ENCODE results near the gene ERCC5.

The ERCC5 gene

DNA sequence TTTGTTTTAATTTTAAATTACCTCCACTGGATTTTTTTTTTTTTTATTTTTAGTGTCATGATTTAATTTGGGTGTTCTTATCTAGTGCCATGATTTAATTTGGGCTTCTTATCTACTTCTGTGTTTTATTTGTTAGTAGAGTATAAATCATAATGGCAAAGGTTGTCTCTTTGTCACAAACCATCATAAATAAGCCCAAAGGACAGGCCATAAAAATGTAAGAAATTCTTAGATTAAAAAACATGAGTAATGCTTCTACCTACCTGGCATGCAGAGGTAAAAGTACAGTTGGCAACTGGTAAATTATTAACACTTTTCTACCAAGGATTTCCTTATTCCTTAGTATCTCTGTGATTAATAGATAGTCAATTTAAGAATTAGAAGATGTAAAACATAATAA is 55.2 kb downstream of the ERCC5 start:
- DNase-seq (ENCODE audit: low spot score in 2 of 2) (no peak), ATAC-seq (no peak)
- no peak overlapping the region for H3K27ac Mint-ChIP-seq
- H3K4me1 Mint-ChIP-seq, result no peaks in the 10 kb centered on the region
- H3K36me3 Mint-ChIP-seq, result no peaks in the 10 kb centered on the region
- H3K9me3 Mint-ChIP-seq, result no peaks in the 10 kb centered on the region
- H3K4me3 Mint-ChIP-seq, result no peak overlapping the region

DNA sequence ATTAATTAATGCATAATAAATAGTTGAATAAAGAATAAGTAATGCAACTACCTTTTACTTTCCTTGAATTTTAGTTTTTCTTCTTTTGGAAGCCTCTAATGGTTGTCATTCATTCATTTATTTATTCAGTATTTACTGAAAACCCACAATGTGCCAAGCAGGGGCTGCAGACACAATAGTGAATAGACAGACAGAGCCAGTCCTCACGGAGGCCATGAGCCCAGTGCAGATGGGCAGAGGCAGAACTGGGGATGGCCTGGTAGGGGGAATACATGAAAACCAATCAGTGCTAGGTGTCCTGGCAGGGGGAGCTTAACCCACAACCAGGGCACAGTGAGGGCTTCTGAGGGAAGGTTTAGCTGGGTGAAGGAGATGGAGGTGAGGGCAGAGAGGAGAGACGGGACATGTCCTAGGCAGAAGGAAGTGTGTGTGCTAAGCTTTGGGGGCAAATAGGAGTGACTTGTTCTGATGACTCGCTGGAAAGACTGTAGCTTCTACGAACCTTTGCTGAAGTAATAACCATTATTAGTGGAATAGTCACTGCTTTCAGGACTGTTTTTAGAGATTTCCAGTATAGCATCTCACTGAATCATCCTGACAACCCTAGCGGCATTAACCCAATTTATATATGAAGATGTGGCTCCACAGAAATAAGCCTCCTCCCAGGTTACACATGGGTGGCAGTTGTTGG is 55.9 kb downstream of the ERCC5 start:
- DNase-seq (ENCODE audit: low spot score in 2 of 2) (no peak), ATAC-seq (no peak)
- Mint-ChIP-seq H3K9me3 (no peaks in the 10 kb centered on the region), H3K4me3 (no peak overlapping the region), H3K4me1 (no peaks in the 10 kb centered on the region), H3K36me3 (no peaks in the 10 kb centered on the region), H3K27ac (no peak overlapping the region)

DNA sequence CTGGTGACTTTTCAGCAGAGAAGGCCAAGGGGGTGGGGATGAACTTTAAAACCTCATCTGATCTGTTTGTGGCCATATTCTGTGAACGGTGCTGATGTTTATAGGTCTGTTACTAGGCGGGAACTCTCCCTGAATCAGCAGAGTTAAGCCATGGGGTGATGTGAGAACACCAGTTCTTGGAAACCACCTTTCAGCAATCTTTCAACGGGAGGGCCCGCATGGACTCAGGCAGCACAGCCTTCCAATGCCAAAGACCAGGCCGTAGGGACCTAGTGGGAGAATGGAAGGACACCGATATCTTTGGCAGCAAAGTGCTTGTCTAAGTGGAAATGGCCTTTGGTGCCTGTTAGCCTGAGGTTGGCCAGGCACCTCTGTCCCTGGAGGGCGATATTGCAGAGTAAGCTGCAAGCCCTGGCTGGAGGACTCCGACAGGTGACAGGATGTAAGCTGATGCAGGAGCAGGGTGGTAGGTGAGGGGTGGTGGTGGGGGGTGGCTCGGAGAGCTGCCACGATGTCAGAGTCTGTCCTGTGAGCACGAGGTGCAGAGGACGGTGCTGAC is 57.0 kb downstream of the ERCC5 start:
- no peaks in the 10 kb centered on the region for H3K36me3 Mint-ChIP-seq
- no peak for DNase-seq (ENCODE audit: low spot score in 2 of 2)
- H3K4me3 Mint-ChIP-seq, result no peak overlapping the region
- no peak for ATAC-seq
- H3K27ac Mint-ChIP-seq, result no peak overlapping the region
- no peaks in the 10 kb centered on the region for H3K9me3 Mint-ChIP-seq
- H3K4me1 Mint-ChIP-seq, result no peaks in the 10 kb centered on the region

DNA sequence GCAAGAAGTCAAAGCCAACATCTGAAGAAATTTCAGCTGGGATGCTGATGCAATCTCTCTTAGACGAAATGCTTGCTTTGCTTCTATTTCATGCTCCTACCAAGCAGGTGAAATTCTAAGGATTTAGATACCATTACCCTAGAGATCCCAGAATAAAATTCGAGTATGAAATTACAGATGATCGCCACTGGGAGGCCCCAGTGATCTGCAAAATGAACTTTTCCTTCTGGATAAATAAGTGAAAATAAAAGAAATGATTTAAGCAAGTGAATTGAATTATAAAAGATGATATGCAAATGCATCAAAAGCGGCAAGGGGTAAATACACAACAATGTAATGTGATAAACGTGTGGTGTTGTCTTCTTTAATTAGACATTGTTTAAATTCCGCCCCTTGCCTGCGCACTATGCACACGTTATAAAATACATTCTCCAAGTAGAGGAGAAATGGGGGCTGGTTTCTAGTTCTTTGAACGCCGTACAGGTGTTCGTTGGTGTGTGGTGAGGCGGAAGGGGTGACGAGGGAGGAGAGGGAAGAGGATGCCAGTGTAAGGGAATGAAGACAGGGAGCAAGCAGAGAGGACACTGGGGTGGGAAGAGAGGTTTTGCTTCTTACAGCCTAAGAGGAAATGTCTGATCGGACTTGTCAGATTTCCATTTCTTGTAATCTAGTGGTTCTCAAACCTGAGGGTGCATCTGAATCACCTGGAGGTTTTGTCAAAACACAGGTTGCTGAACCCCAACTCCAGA is 58.0 kb downstream of the ERCC5 start:
- Mint-ChIP-seq H3K4me3 (no peak overlapping the region), H3K4me1 (no peaks in the 10 kb centered on the region), H3K9me3 (no peaks in the 10 kb centered on the region), H3K27ac (no peak overlapping the region), H3K36me3 (no peaks in the 10 kb centered on the region)
- ATAC-seq, result no peak
- no peak for DNase-seq (ENCODE audit: low spot score in 2 of 2)

DNA sequence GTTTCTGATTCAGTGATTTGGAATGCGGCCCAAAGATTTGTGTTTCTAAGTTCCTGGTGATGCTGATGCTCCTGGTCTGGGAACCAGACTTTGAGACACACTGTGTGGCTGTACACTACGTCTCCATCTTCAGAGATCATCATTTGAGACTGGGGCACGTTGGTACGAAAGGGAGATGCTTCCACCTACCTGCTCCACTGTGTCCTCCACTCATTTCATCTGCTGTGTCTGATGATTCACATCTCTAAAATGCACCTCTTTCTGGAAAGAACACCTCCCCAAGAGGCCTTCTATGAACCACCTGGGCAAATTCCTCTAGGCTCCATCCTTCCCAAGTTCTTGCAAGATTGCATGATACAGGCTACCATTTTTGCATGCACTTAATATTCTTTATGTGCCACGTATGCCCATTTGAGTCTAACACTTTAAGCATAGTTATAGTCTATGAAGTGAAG is 58.6 kb downstream of the ERCC5 start:
- no peak for ATAC-seq

DNA sequence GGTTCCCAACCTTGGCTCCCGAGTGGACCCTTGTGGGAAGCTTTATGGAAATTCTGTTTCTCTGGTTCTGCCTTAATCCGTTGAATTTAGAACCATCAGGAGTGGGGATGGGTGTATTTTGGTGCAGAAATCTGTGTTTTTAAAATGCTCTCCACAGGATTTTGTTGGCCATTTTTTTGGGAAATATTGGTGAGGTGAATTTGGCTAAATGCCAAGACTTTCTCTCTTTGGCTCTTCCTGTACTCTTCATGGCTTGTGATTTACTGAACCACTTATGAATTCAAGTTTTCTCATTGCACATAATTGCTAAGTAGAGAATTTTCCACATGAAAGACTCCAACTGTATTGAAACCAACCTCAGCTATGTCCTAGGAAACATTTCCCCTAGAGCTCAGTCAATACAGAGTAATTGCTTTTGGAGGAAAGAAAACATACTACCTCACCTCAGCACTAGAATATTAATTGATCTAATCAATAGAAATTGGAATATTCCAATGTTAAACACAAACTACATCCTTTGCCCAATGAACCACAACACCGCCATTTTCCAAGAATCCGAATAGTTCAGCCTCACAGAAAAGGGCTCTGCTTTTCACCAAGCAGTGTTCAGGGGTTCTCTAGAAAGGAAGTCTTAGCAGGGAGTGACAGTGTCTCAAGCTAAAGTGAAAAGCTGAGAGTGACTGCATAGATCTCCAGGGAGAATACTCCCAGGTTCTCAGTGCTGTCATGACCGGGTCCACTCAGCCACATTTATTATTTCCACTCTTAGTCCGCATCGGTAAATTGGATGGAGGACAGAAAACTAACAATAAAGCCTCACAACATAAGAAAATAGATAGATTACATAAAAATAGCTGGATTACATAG is 60.3 kb downstream of the ERCC5 start:
- H3K9me3 Mint-ChIP-seq, result no peaks in the 10 kb centered on the region
- no peaks in the 10 kb centered on the region for H3K36me3 Mint-ChIP-seq
- no peaks in the 10 kb centered on the region for H3K4me1 Mint-ChIP-seq
- DNase-seq (ENCODE audit: low spot score in 2 of 2) (no peak), ATAC-seq (no peak)
- no peak overlapping the region for H3K27ac Mint-ChIP-seq
- no peak overlapping the region for H3K4me3 Mint-ChIP-seq

More for the DNA sequence above, 58.6 kb downstream of the ERCC5 start:
- H3K4me1 Mint-ChIP-seq, result no peaks in the 10 kb centered on the region
- H3K27ac Mint-ChIP-seq, result no peak overlapping the region
- H3K4me3 Mint-ChIP-seq, result no peak overlapping the region
- no peaks in the 10 kb centered on the region for H3K9me3 Mint-ChIP-seq
- DNase-seq (ENCODE audit: low spot score in 2 of 2), result no peak
- no peaks in the 10 kb centered on the region for H3K36me3 Mint-ChIP-seq

DNA sequence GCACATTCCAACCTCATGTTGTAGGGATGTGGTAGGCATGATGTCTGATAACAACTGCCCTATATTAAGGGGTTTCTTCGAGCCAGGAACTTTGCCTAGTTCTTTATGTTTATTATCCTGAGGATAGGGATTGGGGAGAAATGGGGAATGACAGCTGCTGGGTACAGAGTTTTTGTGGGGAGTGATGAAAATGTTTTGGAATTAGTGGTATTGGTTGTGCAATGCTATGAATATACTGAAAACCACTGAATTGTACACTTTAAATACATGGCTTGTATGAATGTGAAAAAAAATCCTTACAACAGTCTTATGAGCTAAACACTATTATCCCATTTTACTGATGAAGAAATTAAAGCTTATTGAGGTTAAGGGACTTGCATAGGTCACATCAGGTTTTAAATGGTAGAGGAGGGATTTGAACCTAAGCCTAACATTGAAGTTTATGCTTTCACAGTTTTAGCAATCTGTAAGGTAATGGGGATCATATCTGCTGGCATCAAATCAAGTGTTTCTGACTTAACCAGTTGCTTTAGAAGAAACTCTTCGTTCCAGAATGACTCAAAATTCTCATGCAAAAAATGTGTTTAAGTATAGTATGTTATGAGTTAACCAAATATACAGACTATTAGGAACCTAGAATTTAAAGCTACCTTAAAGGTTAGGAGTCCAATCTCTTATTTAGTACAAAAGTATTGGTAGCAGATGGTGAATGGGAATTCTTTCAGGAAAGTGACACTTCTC is 61.4 kb downstream of the ERCC5 start:
- no peak overlapping the region for H3K4me3 Mint-ChIP-seq
- peak; percentile 49 for ATAC-seq

DNA sequence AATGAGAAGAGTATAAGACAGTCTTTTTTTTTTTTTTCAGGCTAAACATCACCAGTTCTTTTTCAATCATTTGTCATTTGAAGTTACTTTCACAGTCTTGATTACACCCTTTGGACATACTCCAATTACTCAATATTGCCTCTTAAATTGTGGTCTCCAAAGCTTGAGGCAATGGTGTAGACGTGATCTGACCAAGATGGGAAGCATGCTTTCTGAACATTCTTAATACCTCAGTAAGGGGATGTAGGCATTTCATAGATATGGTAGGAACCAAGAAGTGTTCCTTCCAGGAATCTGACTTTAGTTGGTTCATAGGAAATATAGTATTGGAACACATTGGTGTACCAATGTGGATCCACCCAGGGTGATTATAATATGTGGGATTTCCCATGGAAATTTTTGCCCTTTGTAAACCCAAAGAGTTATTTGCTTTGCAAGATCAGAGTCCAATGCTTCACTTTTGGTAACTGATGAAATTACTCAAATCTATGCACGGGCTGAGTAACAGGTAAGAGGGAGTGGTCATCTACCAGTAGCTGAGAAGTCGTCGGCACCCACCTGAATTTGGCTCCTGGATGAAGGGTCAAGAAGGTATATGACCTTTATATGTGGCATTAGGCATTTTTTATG is 62.2 kb downstream of the ERCC5 start:
- Mint-ChIP-seq H3K4me3 (no peak overlapping the region), H3K27ac (no peak overlapping the region), H3K4me1 (no peaks in the 10 kb centered on the region), H3K36me3 (no peaks in the 10 kb centered on the region), H3K9me3 (no peaks in the 10 kb centered on the region)
- no peak for ATAC-seq
- DNase-seq (ENCODE audit: low spot score in 2 of 2), result no peak

More for the DNA sequence above, 61.4 kb downstream of the ERCC5 start:
- Mint-ChIP-seq H3K4me1 (no peaks in the 10 kb centered on the region), H3K27ac (no peak overlapping the region), H3K36me3 (no peaks in the 10 kb centered on the region), H3K9me3 (no peaks in the 10 kb centered on the region)
- DNase-seq (ENCODE audit: low spot score in 2 of 2), result no peak

DNA sequence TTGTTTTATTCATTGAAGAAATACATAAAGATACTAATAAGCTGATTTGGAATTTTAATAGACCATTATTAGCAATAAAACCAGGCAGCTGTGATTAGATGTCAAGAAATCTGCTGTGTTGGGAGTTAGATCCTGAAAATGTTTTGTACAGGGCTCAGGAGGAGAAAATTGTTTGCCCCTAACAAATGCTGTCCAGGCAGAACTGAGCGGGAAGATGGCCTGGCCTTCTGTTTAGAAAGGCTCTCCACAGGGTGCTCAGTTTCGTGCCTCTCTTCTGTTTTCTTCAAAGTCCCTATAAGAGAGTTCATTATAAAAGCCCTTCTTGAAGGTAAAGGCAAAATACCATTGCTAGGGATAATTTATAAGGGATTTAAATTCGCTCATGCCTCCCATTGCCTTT is 64.1 kb downstream of the ERCC5 start:
- Mint-ChIP-seq H3K36me3 (no peaks in the 10 kb centered on the region), H3K27ac (no peak overlapping the region), H3K4me3 (no peak overlapping the region), H3K4me1 (no peaks in the 10 kb centered on the region), H3K9me3 (no peaks in the 10 kb centered on the region)
- no peak for DNase-seq (ENCODE audit: low spot score in 2 of 2)
- no peak for ATAC-seq

DNA sequence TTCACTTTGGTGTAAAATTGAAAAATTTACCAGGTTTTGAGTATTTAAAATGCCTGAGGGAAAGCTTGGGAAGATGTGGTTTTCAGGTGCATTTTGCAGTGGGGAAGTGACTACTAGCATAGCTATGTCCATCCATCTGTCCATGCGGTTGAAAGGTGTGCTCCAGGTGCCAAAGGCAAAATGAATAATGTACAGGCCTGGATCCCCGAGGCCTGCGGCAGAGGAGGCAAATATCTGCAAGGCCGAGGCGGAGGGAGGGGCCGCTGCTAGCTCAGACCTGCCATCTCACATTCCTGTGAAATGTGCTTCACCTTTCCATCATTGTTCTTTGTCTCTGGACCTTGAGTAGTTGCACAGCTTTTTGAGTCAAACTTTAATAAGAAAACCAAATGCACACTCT is 65.5 kb downstream of the ERCC5 start:
- no peak overlapping the region for H3K27ac Mint-ChIP-seq
- no peaks in the 10 kb centered on the region for H3K9me3 Mint-ChIP-seq
- H3K36me3 Mint-ChIP-seq, result no peaks in the 10 kb centered on the region
- no peaks in the 10 kb centered on the region for H3K4me1 Mint-ChIP-seq
- no peak for DNase-seq (ENCODE audit: low spot score in 2 of 2)
- ATAC-seq, result no peak
- no peak overlapping the region for H3K4me3 Mint-ChIP-seq

DNA sequence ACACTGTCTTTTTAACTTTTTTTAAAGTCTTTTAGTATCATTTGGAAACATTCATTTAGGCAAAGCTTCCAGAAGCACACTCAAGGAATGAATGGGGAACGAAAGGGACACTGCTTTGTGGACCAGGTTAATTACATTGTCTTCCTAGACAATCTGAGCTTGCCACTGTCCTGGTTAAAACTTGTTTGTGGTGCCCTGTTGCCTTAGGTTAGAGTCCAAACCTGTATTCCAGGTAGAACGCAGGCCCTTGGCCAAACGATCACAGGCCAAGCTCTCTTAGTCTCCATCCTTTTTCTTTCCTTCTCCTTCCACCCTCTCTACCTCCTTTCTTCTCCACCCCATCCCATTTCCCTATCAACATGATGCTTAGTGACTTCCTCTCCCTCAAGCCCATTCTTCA is 66.8 kb downstream of the ERCC5 start:
- Mint-ChIP-seq H3K4me1 (no peaks in the 10 kb centered on the region), H3K27ac (no peak overlapping the region), H3K9me3 (no peaks in the 10 kb centered on the region), H3K36me3 (no peaks in the 10 kb centered on the region), H3K4me3 (no peak overlapping the region)
- DNase-seq (ENCODE audit: low spot score in 2 of 2), result no peak
- ATAC-seq, result no peak

DNA sequence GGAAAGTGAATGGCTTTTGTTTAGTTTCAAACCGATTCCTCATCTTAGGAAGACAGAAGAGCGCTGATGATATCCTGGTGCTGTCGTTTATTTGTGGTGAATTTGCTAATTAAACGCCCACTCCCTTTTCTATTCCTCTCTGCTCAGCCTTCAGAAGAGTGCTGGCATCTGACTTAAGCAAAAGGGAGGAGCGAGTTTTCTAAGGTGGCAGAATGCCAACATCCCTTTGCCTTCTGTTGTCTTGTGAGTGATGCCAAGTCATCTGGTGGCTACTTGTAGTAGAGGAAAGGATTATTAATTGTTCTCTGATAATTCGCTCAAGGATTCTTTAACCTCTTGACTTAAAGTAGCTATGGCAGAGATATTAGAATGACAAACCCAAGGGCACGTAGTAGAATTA is 68.1 kb downstream of the ERCC5 start:
- no peak for ATAC-seq
- no peak for DNase-seq (ENCODE audit: low spot score in 2 of 2)
- Mint-ChIP-seq H3K36me3 (no peaks in the 10 kb centered on the region), H3K27ac (no peak overlapping the region), H3K4me1 (no peaks in the 10 kb centered on the region), H3K9me3 (no peaks in the 10 kb centered on the region), H3K4me3 (no peak overlapping the region)

DNA sequence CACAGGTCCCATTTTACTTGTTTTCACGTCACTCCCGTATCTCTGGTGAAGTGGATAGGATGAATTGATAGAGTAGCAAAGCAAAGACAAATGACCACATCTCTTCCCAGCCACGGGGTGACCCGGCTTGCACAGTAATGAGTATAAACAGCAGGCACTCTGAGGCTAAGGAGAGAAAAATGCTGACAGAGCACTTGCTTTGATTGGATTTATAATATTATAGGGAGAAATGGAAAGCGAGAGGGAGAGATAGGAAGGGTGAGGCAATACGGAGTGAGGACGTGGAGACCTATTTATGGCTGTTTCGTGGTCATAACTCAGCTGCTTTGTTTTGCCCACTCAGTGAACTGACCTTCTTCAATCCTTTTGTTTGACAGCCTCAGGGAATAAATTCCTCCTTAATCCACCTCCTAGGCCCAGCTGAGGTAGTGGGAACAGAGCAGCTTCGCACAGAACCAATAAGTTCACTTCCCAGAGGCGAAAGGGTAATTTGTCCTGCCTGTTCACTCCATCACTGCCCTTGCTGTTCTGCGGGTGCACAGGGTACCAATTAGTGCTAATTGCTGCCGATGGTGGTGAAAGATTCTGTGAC is 68.6 kb downstream of the ERCC5 start:
- DNase-seq (ENCODE audit: low spot score in 2 of 2), result no peak
- Mint-ChIP-seq H3K27ac (no peak overlapping the region), H3K4me3 (no peak overlapping the region), H3K9me3 (no peaks in the 10 kb centered on the region), H3K36me3 (no peaks in the 10 kb centered on the region), H3K4me1 (no peaks in the 10 kb centered on the region)
- no peak for ATAC-seq

DNA sequence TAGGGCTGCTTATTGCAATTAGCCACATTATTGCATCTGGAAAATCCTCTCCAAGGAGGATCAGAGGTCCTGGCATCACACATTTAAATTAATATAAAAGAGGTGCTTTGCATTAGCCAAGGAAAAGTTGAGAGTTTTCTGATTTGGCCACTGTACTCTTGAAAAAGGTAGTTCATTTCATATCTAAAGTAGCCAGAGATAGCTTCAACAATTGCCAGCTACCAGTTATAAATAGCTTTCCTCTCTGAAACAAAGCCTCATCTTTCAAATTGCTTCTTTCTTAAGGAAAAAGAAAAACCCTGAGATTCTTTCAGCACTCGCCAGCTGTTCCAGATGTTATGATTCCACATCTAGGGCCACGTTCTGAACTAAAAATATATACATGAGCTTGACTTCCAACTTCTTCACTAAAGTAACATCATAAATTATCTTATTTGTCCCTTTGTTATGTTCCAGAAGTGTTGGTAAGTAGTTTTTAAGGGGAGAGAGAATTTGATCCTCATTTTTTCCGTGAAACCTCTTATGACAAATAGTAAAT is 69.6 kb downstream of the ERCC5 start:
- ATAC-seq (no peak), DNase-seq (ENCODE audit: low spot score in 2 of 2) (no peak)
- Mint-ChIP-seq H3K4me1 (no peaks in the 10 kb centered on the region), H3K9me3 (no peaks in the 10 kb centered on the region), H3K27ac (no peak overlapping the region), H3K4me3 (no peak overlapping the region), H3K36me3 (no peaks in the 10 kb centered on the region)
